KMS-11 (cell line): ENCODE data around the gene SLIT1.

Experiments used
- H2AFZ ChIP-seq: fragments of 200-600 bp; sonication (generic); 2 replicates; pipeline ENCODE4 v1.6.1; 2016; ENCODE audit warnings: antibody characterized with exemption, mixed run types, low read depth
- H3K27ac ChIP-seq: fragments of 200-600 bp; sonication (generic); 2 replicates; pipeline ENCODE4 v1.6.1; 2016; ENCODE audit warnings: mild to moderate bottlenecking, mixed run types
- H3K27me3 ChIP-seq: fragments of 200-600 bp; sonication (generic); 2 replicates; pipeline ENCODE4 v1.6.1; 2017; ENCODE audit warnings: mild to moderate bottlenecking, low read depth, mixed run types, moderate library complexity; ENCODE audit not compliant: insufficient read depth
- H3K36me3 ChIP-seq: fragments of 200-600 bp; sonication (generic); 2 replicates; pipeline ENCODE4 v1.6.1; 2017; ENCODE audit warnings: mild to moderate bottlenecking, mixed run types; ENCODE audit not compliant: insufficient read depth
- H3K4me1 ChIP-seq: fragments of 200-600 bp; sonication (generic); 2 replicates; pipeline ENCODE4 v1.6.1; 2016; ENCODE audit warnings: mild to moderate bottlenecking, low read depth, mixed run types; ENCODE audit not compliant: poor library complexity, severe bottlenecking
- H3K4me2 ChIP-seq: fragments of 200-600 bp; sonication (generic); 2 replicates; pipeline ENCODE4 v1.7.0; 2016; ENCODE audit warnings: mild to moderate bottlenecking, mixed run types
- H3K4me3 ChIP-seq: fragments of 200-600 bp; sonication (generic); IDR thresholded peaks from 2 replicates; pipeline ENCODE4 v1.6.1; 2017; ENCODE audit warnings: low read depth, low read length, mixed read lengths; ENCODE audit not compliant: insufficient read depth
- H3K79me2 ChIP-seq: fragments of 200-600 bp; sonication (generic); 2 replicates; pipeline ENCODE4 v1.6.1; 2016; ENCODE audit warnings: low read depth, mixed run types; ENCODE audit not compliant: insufficient read depth
- H3K9ac ChIP-seq: fragments of 200-600 bp; sonication (generic); 2 replicates; pipeline ENCODE4 v1.6.1; 2016; ENCODE audit warnings: mild to moderate bottlenecking, mixed run types
- H4K20me1 ChIP-seq: fragments of 200-600 bp; sonication (generic); 2 replicates; pipeline ENCODE4 v1.6.1; 2016; ENCODE audit warnings: mild to moderate bottlenecking, mixed run types; ENCODE audit not compliant: insufficient read depth
- TF ChIP-seq, protein P1 (sequence below): fragments of 200-600 bp; sonication (generic); conservative IDR thresholded peaks from 2 replicates; pipeline ENCODE4 v1.6.1; 2017; ENCODE audit warnings: low read depth, mild to moderate bottlenecking, antibody characterized with exemption, low read length, moderate library complexity, mixed read lengths

SLIT1 gene

DNA sequence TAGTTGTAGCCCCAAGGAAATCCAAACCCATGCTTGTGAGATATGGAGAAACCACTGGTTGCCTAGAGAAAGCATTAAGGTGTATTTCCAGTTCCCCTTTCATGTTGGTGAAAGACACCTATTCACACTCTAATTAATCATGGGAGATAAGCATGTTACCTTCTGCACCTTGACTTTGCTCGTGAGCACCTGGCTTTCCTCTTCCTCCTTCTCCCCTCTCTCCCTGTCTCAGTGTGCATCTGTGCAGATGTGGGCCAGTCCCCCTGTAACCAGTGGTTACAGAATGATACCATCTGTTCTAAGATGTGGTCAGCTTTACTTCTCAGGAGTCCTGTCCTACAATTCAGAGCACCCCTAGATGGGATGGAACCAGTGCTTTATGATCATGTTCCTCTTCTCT, 193.0 kb downstream of the SLIT1 start:
- Histone ChIP-seq H4K20me1 (no peaks in the 10 kb centered on the region), H3K79me2 (no peaks in the 10 kb centered on the region), H2AFZ (no peak overlapping the region), H3K9ac (no peak overlapping the region), H3K36me3 (no peaks in the 10 kb centered on the region), H3K4me3 (no peak overlapping the region), H3K4me1 (peaks cover 26% of the 10 kb centered on the region), H3K27me3 (no peaks in the 10 kb centered on the region), H3K27ac (no peak overlapping the region), H3K4me2 (no peak overlapping the region)
- TF ChIP-seq, protein P1, sequence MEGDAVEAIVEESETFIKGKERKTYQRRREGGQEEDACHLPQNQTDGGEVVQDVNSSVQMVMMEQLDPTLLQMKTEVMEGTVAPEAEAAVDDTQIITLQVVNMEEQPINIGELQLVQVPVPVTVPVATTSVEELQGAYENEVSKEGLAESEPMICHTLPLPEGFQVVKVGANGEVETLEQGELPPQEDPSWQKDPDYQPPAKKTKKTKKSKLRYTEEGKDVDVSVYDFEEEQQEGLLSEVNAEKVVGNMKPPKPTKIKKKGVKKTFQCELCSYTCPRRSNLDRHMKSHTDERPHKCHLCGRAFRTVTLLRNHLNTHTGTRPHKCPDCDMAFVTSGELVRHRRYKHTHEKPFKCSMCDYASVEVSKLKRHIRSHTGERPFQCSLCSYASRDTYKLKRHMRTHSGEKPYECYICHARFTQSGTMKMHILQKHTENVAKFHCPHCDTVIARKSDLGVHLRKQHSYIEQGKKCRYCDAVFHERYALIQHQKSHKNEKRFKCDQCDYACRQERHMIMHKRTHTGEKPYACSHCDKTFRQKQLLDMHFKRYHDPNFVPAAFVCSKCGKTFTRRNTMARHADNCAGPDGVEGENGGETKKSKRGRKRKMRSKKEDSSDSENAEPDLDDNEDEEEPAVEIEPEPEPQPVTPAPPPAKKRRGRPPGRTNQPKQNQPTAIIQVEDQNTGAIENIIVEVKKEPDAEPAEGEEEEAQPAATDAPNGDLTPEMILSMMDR = no peak

DNA sequence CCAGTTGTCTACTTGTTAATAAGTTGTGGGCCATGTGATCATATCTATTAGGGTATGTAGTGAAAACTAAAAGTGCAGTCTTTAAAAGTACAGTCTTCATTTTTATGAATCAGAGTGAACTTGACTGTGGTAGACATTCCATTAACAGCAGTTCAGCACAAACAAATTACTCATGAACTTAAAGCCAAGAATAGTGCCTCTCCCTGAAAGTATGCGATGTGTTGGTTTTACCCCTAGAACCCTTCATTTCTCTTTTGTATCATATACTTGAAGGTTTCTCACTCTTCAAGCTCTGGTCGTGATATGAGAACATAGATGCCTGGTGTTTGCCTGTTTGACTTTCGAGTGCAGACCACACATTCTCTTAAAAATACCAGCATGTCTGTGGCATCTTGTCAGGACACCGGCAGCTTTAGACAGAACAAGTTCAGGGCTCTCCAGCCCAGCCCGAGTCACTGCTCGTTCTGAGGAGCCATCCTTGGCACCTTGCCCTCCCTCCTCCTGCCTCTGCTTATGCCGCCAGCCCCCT, 194.4 kb downstream of the SLIT1 start:
- no peak overlapping the region for H3K27ac ChIP-seq
- no peak overlapping the region for H3K4me3 ChIP-seq
- TF ChIP-seq, protein P1 = no peak
- no peak overlapping the region; the same call in 1 of the 2 replicates for H3K4me2 ChIP-seq
- no peaks in the 10 kb centered on the region for H3K36me3 ChIP-seq
- peaks cover 26% of the 10 kb centered on the region for H3K4me1 ChIP-seq
- H4K20me1 ChIP-seq = no peaks in the 10 kb centered on the region
- no peak overlapping the region for H3K9ac ChIP-seq
- no peak overlapping the region for H2AFZ ChIP-seq
- no peaks in the 10 kb centered on the region for H3K79me2 ChIP-seq
- H3K27me3 ChIP-seq = no peaks in the 10 kb centered on the region

DNA sequence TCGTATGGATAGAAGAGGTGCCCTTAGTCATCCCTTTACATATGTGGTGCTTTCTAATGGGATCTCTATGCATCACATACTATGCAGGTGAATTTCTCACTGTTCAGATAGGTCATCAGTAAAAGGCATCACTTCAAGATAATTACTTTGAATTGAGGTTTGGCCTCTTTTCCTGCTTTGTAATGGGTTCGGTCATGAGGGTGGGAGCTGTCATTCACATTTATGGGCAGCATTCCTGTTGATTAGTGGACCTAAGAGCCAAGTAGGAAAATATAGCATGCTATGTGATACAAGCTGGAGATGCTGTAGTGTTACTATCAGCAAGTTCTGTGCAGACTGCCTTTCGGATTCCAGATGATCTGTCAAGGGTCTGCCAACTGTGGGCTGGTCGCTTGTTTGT, 197.3 kb downstream of the SLIT1 start:
- Histone ChIP-seq H3K79me2 (no peaks in the 10 kb centered on the region), H3K4me1 (peaks cover 26% of the 10 kb centered on the region), H2AFZ (no peak overlapping the region), H3K36me3 (no peaks in the 10 kb centered on the region), H3K4me3 (no peak overlapping the region), H3K9ac (no peak overlapping the region), H4K20me1 (no peaks in the 10 kb centered on the region), H3K27me3 (no peaks in the 10 kb centered on the region), H3K4me2 (no peak overlapping the region), H3K27ac (no peak overlapping the region)
- TF ChIP-seq, protein P1 = no peak

DNA sequence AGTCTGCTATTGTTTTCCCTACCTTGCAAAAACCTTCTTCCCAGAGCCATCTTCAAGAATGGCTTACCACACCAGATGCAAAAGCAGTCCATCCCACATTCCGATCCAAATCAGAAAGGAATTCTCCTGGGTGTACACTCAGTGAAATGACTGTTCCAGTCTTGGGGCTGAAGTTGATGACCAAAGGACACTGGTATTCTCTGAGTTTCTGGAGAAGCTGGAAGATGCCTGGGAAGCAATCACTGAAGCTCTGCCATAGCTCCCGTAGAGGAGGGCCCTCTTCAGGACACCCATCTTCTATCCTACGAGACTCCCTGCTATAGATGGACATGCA, 197.9 kb downstream of the SLIT1 start:
- Histone ChIP-seq H3K4me3 (no peak overlapping the region), H3K4me2 (no peak overlapping the region), H3K27me3 (no peaks in the 10 kb centered on the region), H3K79me2 (no peaks in the 10 kb centered on the region), H3K27ac (no peak overlapping the region), H4K20me1 (no peaks in the 10 kb centered on the region), H3K4me1 (peaks cover 20% of the 10 kb centered on the region), H3K9ac (no peak overlapping the region), H2AFZ (no peak overlapping the region), H3K36me3 (no peaks in the 10 kb centered on the region)
- TF ChIP-seq, protein P1 = no peak
